ENCODE data around the gene MARK2. TPM values are rescaled to one million over a fixed set of nuclear protein-coding genes. Genes with fewer than 3 reads are reported as not detected.

The MARK2 gene
- total RNA-seq, 4 donors from 2014 or later = 66.3 to 78.7 (median 71.8) TPM

DNA sequence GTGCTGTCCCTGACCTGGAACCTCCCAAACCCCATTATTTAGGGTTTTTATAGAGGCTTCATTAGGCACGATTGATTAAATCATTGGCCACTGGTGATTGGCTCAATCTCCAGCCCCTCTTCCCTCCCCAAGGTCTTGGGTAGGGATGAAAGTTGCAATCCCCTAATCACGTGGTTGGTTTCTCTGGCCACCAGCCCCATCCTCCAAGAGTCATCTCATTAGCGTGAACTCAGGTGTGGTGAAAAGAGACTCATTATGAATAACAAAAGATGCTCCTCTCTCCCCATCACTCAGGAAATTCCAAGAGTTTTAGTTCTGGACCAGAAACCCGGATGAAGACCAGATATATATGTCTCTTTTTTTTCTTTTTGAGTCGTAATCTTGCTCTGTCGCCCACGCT, 7.6 kb upstream of the MARK2 start:
- Histone ChIP-seq H3K9me3 (no peaks in the 10 kb centered on the region), H3K27ac (no peak overlapping the region), H3K36me3 (peaks cover 18% of the 10 kb centered on the region), H3K4me1 (no peaks in the 10 kb centered on the region), H3K4me3 (no peak overlapping the region), H3K27me3 (no peaks in the 10 kb centered on the region)
- TF ChIP-seq POLR2AphosphoS5 (IDR thresholded peaks at IDR 0.05) (no peak), POLR2A (IDR thresholded peaks at IDR 0.05) (no peak)
- 49% methylated on average over 7 of the region's 7 CpGs for WGBS
- DNase-seq (ENCODE audit: low spot score in 2 of 2) = no peak

DNA sequence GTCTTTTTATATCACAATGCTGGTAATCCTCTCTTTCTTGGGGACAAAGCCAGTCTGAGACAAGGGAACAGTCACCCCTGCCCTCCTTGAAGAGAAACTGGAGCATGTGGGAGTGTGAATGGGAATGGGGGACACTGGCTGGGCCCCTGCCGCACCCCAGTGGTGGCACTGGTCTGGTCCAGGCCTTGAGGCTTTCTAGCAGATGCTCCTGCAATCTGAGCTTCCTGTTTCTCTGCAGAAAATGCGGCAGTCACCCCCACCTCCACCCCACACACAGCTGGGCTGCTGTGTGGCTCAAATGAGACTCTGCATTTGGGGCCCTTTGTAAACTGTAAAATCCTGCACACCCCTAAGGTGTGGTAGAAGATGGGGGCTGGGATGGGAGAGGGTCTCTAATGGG, 6.6 kb upstream of the MARK2 start:
- TF ChIP-seq POLR2A (IDR thresholded peaks at IDR 0.05) (no peak), EP300 (IDR thresholded peaks at IDR 0.05) (no peak), POLR2AphosphoS5 (IDR thresholded peaks at IDR 0.05) (no peak)
- TF ChIP-seq, protein P1, sequence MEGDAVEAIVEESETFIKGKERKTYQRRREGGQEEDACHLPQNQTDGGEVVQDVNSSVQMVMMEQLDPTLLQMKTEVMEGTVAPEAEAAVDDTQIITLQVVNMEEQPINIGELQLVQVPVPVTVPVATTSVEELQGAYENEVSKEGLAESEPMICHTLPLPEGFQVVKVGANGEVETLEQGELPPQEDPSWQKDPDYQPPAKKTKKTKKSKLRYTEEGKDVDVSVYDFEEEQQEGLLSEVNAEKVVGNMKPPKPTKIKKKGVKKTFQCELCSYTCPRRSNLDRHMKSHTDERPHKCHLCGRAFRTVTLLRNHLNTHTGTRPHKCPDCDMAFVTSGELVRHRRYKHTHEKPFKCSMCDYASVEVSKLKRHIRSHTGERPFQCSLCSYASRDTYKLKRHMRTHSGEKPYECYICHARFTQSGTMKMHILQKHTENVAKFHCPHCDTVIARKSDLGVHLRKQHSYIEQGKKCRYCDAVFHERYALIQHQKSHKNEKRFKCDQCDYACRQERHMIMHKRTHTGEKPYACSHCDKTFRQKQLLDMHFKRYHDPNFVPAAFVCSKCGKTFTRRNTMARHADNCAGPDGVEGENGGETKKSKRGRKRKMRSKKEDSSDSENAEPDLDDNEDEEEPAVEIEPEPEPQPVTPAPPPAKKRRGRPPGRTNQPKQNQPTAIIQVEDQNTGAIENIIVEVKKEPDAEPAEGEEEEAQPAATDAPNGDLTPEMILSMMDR (IDR thresholded peaks at IDR 0.05) = no peak
- H3K36me3 ChIP-seq = peaks cover 8% of the 10 kb centered on the region
- no peaks in the 10 kb centered on the region for H3K27me3 ChIP-seq
- WGBS = 58% methylated on average over 2 of the region's 2 CpGs
- H3K4me3 ChIP-seq = no peak overlapping the region
- no peaks in the 10 kb centered on the region for H3K9me3 ChIP-seq
- peaks cover 1% of the 10 kb centered on the region for H3K4me1 ChIP-seq
- H3K27ac ChIP-seq = no peak overlapping the region
- DNase-seq (ENCODE audit: low spot score in 2 of 2) = no peak

DNA sequence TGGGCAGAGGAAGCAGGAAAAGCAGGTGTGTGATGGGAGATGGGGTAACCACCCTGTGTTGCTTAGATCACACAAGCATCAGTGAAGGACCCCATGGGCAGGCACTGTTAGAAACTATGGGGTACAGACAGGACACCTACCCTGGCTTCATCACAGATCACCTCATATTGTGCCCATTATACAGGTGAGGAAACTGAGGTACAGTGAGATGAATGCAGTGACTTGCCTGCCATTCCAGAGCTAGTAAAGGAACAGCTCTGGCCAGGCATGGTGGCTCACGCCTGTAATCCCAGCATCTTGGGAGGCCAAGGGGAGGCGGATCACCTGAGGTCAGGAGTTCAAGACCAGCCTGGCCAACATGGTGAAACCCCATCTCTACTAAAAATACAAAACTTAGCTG, 5.9 kb upstream of the MARK2 start:
- Histone ChIP-seq H3K27ac (no peak overlapping the region), H3K36me3 (peaks cover 4% of the 10 kb centered on the region), H3K9me3 (no peaks in the 10 kb centered on the region), H3K4me1 (peaks cover 8% of the 10 kb centered on the region), H3K27me3 (no peaks in the 10 kb centered on the region), H3K4me3 (no peak overlapping the region)
- TF ChIP-seq, protein P1 (IDR thresholded peaks at IDR 0.05) = no peak
- TF ChIP-seq POLR2AphosphoS5 (IDR thresholded peaks at IDR 0.05) (no peak), EP300 (IDR thresholded peaks at IDR 0.05) (no peak), POLR2A (IDR thresholded peaks at IDR 0.05) (no peak)
- no peak for DNase-seq (ENCODE audit: low spot score in 2 of 2)
- WGBS = 97% methylated on average over 2 of the region's 2 CpGs

DNA sequence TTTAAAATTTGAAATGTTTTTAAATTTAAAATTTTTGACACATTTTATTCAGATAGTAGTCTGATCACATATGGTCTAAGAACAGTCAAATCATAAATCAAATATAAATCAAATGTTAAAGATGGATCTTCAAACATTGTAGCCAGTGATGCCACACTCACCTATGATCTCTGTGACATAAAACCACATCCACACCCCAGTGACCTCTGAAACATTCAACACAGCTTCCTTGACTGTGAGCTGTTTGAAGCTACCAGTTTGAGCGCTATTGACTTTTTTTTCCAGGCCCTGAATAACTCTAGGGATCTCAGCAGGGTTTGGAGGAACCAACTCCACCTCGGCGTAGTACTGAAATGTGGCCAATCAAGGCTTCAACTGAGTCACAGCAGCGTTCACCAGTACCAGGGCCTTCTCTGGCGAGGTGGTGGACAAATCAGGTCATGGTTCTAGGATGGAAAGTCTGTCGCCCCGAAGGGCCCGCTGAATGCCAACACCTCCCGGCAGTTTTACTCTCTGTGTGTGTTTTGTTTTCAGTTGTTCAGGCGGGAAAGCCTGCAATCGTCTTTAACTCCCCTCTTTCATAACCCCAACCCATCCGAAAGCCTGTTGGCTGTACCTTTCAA, 4.3 kb upstream of the MARK2 start:
- Histone ChIP-seq H3K27ac (no peak overlapping the region), H3K4me1 (peaks cover 14% of the 10 kb centered on the region), H3K36me3 (no peaks in the 10 kb centered on the region), H3K27me3 (no peaks in the 10 kb centered on the region), H3K4me3 (no peak overlapping the region), H3K9me3 (no peaks in the 10 kb centered on the region)
- TF ChIP-seq, protein P1 (IDR thresholded peaks at IDR 0.05) = no peak
- TF ChIP-seq POLR2AphosphoS5 (IDR thresholded peaks at IDR 0.05) (no peak), EP300 (IDR thresholded peaks at IDR 0.05) (no peak), POLR2A (IDR thresholded peaks at IDR 0.05) (no peak)
- WGBS = 83% methylated on average over 12 of the region's 12 CpGs
- no peak for DNase-seq (ENCODE audit: low spot score in 2 of 2)

DNA sequence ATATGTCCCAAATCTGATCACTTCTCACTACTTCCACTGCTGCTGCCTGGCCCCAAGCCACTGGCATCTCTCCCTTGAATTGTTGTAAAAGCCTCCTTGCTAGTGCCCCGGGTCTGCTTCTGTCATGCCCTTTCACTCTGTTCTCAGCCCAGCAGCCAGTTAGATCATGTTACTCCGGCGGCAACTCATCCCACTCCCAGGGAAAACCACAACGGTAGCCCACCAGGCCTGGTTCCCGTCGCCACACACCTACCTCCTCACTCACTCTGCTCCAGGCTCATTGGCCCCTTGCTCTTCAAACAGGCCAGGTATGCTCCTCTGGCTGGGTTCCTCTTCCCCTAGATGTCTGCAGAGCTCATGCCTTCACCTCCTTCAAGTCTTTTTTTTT, 3.8 kb upstream of the MARK2 start:
- no peak overlapping the region for H3K4me3 ChIP-seq
- TF ChIP-seq POLR2A (IDR thresholded peaks at IDR 0.05) (no peak), POLR2AphosphoS5 (IDR thresholded peaks at IDR 0.05) (no peak), EP300 (IDR thresholded peaks at IDR 0.05) (no peak)
- TF ChIP-seq, protein P1 (IDR thresholded peaks at IDR 0.05) = no peak
- no peaks in the 10 kb centered on the region for H3K27me3 ChIP-seq
- no peaks in the 10 kb centered on the region for H3K36me3 ChIP-seq
- DNase-seq (ENCODE audit: low spot score in 2 of 2) = no peak
- 70% methylated on average over 6 of the region's 6 CpGs for WGBS
- peaks cover 19% of the 10 kb centered on the region for H3K4me1 ChIP-seq
- no peak overlapping the region for H3K27ac ChIP-seq
- no peaks in the 10 kb centered on the region for H3K9me3 ChIP-seq
